ENCODE measurements around the gene RNF224.

Gene RNF224

DNA sequence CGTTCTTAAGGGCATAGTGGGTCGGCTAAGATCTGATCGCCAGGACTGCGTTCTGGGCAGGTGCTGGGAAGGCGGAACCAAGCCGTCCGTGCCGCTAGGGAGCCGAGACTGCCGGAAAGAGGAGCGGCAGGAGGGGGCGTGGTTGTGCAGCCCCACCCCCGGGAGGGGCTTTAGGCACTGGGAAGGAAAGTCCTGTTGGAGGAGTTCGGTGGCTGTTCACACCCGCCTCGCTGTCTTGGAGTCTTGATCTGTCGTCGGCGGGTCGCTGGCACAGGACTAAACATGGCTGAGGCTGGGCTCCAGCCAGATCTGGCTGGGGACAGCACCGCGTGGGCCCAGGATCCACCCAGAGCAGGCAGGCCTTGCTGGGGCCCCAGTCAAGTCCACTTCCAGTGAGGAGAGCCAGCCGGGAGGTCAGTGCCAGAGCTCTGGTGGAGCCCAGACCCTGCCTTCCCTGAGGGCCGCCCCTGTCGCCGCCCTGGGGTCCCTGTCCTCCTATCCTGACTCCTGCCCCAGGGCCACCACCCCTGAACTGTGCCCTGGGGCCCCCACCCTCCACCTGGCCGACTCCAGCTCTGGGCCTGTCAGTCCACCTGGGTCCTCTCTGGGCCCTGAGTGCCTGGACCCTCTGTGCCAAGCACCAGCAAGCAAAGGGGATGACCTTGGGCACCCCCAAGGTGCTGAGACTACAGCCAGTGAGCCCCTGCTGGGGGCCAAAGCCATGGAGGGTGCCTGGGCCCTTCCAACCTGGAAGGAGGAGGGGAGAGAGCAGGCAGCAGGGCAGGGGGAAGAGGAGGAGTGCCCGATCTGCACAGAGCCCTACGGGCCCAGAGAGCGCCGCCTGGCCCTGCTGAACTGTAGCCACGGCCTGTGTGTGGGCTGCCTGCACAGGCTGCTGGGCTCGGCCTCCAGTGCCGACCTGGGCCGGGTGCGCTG lies 9.8 kb upstream of the RNF224 start:
- Mint-ChIP-seq H3K27ac (no peak overlapping the region), H3K4me3 (no peak overlapping the region), H3K36me3 (peaks cover 23% of the 10 kb centered on the region)

DNA sequence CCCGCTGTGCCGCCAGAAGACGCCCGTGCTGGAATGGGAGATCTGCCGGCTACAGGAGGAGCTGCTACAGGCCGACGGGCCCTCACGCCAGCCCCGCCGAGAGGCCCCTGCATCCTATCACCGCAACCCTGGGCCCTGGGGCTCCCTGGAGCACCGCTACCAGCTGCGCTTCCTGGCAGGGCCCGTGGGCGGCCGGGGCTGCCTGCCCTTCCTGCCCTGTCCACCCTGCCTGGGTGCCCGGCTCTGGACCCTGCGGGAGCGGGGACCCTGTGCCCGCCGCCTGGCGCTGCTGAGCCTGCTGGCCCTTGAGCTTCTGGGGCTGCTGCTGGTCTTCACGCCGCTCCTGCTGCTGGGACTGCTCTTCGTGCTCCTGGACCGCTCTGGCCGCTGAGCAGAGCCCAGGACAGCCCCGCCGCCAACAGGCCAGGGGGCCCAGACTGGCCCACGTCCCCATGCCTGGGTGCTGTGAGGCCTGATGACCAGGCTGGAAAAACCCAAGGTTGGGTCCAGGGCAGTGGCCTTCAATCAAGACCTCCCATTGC lies 9.0 kb upstream of the RNF224 start:
- Mint-ChIP-seq H3K4me3 (no peak overlapping the region), H3K9me3 (no peaks in the 10 kb centered on the region)

More for the DNA sequence above, 9.8 kb upstream of the RNF224 start:
- Mint-ChIP-seq H3K27me3 (no peaks in the 10 kb centered on the region), H3K9me3 (no peaks in the 10 kb centered on the region), H3K4me1 (no peaks in the 10 kb centered on the region)
- no peak for ATAC-seq

DNA sequence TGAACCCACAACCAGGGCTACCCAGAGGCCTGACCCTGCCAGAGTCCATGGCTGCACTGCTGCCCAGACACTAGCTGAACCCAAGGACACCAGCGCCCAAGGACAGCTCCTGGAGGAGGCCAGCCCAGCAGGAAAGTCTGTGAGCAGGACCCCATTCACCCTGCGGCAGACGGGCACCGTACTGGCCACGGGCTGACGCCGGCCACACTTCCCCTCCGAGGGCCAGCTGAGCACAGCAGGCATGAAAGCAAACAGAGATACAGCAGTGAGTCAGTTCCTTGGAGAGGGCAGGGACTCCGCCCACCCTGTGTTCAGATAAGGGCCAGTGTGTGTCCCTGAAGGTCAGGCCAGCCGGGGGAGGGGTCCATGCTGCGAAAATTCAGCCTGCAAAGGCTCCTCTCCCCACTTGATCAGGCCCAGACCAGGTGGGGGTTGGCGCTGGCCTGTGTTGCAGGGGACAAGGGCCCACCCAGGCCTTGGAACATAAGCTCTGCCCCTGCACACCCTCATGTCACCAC lies 8.5 kb upstream of the RNF224 start:
- peaks cover 23% of the 10 kb centered on the region for H3K36me3 Mint-ChIP-seq
- ATAC-seq: no peak
- no peak overlapping the region for H3K27ac Mint-ChIP-seq
- no peak overlapping the region for H3K4me3 Mint-ChIP-seq
- H3K27me3 Mint-ChIP-seq: no peaks in the 10 kb centered on the region
- no peaks in the 10 kb centered on the region for H3K9me3 Mint-ChIP-seq
- H3K4me1 Mint-ChIP-seq: peaks cover 8% of the 10 kb centered on the region

More for the DNA sequence above, 9.0 kb upstream of the RNF224 start:
- Mint-ChIP-seq H3K27me3 (no peaks in the 10 kb centered on the region), H3K4me1 (peaks cover 7% of the 10 kb centered on the region), H3K36me3 (peaks cover 23% of the 10 kb centered on the region), H3K27ac (no peak overlapping the region)
- ATAC-seq: no peak

- no peaks in the 10 kb centered on the region for H3K9me3 Mint-ChIP-seq
- ATAC-seq: no peak
- H3K27ac Mint-ChIP-seq: no peak overlapping the region
- H3K36me3 Mint-ChIP-seq: peaks cover 18% of the 10 kb centered on the region
- H3K27me3 Mint-ChIP-seq: no peaks in the 10 kb centered on the region
- peaks cover 13% of the 10 kb centered on the region for H3K4me1 Mint-ChIP-seq
- peak overlapping the region; percentile 18 for H3K4me3 Mint-ChIP-seq
These were observed 7.5 kb upstream of the RNF224 start for GRCh38 chr9:137219757-137220316.

DNA sequence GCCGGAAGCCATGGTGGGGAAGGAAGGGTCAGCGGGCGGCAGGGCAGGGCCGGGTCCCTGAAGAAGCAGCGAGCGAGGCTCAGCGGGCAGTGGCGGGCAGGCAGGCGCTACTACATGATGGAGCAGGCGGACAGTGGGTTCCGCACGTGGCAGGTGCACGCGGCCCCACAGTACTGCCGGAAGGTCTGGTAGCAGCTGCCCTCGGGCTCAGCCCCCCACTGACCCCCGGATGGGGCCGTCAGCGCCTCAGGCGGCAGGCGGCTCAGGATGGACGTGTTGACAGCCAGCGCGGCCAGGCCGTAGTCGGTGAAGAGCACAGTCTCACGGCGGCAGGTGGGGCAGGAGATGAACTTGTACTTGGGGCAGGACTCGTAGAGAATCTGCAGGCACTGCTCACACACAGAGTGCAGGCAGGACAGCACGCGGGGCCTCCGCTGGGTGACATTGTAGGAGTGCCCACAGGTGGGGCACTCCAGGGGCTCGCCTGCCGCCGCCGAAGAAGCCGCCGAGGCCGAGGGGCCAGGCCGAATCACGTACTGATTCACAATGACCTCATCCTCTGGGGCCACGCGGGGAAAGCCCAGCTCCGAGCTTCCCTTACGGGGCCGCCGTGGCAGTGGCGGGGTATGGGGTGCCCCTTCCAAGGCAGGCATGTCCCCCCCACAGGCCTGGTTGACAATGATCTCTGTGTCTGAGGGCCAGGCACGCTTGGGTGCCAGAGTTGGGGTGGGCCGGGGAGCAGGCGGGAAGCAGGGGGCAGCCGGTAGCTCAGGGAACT lies 6.8 kb upstream of the RNF224 start:
- H3K9me3 Mint-ChIP-seq: no peaks in the 10 kb centered on the region
- no peak overlapping the region for H3K27ac Mint-ChIP-seq
- H3K27me3 Mint-ChIP-seq: no peaks in the 10 kb centered on the region
- peaks cover 13% of the 10 kb centered on the region for H3K36me3 Mint-ChIP-seq
- peak overlapping the region; percentile 55 for H3K4me3 Mint-ChIP-seq
- no peak for ATAC-seq
- H3K4me1 Mint-ChIP-seq: peaks cover 13% of the 10 kb centered on the region

GRCh38 chr9:137221095-137221505 lies 6.2 kb upstream of the RNF224 start:
- H3K9me3 Mint-ChIP-seq: no peaks in the 10 kb centered on the region
- no peak for ATAC-seq
- H3K36me3 Mint-ChIP-seq: peaks cover 10% of the 10 kb centered on the region
- no peak overlapping the region for H3K27ac Mint-ChIP-seq
- H3K4me1 Mint-ChIP-seq: peaks cover 13% of the 10 kb centered on the region
- H3K4me3 Mint-ChIP-seq: peak overlapping the region; percentile 55
- no peaks in the 10 kb centered on the region for H3K27me3 Mint-ChIP-seq

- Mint-ChIP-seq H3K36me3 (peaks cover 7% of the 10 kb centered on the region), H3K27ac (no peak overlapping the region), H3K4me1 (peaks cover 13% of the 10 kb centered on the region), H3K4me3 (no peak overlapping the region), H3K9me3 (no peaks in the 10 kb centered on the region), H3K27me3 (no peaks in the 10 kb centered on the region)
- ATAC-seq: no peak
These were observed 5.7 kb upstream of the RNF224 start for GRCh38 chr9:137221506-137222111.

- no peaks in the 10 kb centered on the region for H3K9me3 Mint-ChIP-seq
- no peaks in the 10 kb centered on the region for H3K36me3 Mint-ChIP-seq
- H3K27ac Mint-ChIP-seq: peak within 1 kb of the TSS; percentile 69
- peak within 1 kb of the TSS; percentile 83 for H3K4me3 Mint-ChIP-seq
- peak; percentile 1 for ATAC-seq
- H3K27me3 Mint-ChIP-seq: peaks cover 3% of the 10 kb centered on the region
- H3K4me1 Mint-ChIP-seq: peaks cover 15% of the 10 kb centered on the region
These were observed 4.9 kb upstream of the RNF224 start, which contains the start of gene RNF208 for GRCh38 chr9:137222190-137223077. RNF208 (minus strand) TSS chr9:137222240; CDS start chr9:137221212, 1,028 bp downstream.

DNA sequence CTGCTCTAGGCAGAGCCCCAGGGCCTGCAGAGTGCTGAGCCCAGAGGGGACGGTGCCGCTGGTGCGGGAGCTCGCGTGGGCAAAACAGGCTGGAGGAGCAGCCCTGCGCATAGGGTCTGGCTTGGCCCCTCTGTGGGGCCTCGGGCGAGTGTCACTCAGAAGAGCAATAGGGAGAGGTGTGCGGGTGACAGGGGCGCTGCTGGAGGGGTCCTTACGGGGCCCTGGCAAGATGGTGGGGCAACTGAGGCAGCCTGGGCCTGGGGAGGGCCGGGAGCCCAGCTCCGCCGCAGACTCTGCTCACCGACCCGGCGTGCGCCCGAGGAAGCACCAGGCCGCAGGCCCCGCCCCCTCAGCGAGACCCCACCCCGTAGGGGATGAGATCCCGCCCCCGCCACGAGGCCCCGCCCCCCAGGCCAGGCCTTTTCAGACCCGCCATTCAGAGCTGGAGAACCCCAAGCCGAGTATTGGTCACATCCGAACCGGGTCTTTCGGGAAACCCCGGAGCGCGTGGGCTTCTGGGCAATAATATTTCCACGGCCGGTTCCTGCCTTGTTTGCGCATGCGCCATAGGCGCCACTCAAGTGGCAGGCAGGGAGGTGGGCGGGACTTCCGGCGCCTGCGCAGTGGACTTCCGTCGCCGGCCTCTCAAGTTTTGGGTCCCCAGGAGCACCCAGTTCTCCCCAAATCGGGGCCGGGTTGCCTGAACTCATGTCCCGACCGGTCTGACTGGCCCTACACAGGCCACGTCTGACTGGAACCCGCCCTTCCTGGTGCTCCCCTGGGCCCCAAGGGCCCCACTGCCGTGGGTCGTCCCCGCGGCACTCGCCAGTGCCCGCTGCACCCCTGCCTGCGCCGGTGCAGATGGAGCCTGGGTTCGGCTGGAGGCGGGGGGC lies 4.0 kb upstream of the RNF224 start:
- H3K4me3 Mint-ChIP-seq: peak overlapping the region; percentile 83
- peaks cover 20% of the 10 kb centered on the region for H3K4me1 Mint-ChIP-seq
- H3K36me3 Mint-ChIP-seq: no peaks in the 10 kb centered on the region
- H3K27me3 Mint-ChIP-seq: peaks cover 9% of the 10 kb centered on the region
- H3K27ac Mint-ChIP-seq: peak overlapping the region; percentile 69
- ATAC-seq: peak; percentile 88
- H3K9me3 Mint-ChIP-seq: no peaks in the 10 kb centered on the region

GRCh38 chr9:137224830-137225694 lies 2.2 kb upstream of the RNF224 start, which contains the start of gene CYSRT1:
CYSRT1 (plus strand) TSS chr9:137225174; CDS start chr9:137225622, 448 bp downstream.
- no peak for ATAC-seq
- no peaks in the 10 kb centered on the region for H3K9me3 Mint-ChIP-seq
- H3K27me3 Mint-ChIP-seq: peaks cover 9% of the 10 kb centered on the region
- peak within 1 kb of the TSS; percentile 83 for H3K4me3 Mint-ChIP-seq
- peak within 1 kb of the TSS; percentile 69 for H3K27ac Mint-ChIP-seq
- H3K36me3 Mint-ChIP-seq: no peaks in the 10 kb centered on the region
- peaks cover 20% of the 10 kb centered on the region for H3K4me1 Mint-ChIP-seq

DNA sequence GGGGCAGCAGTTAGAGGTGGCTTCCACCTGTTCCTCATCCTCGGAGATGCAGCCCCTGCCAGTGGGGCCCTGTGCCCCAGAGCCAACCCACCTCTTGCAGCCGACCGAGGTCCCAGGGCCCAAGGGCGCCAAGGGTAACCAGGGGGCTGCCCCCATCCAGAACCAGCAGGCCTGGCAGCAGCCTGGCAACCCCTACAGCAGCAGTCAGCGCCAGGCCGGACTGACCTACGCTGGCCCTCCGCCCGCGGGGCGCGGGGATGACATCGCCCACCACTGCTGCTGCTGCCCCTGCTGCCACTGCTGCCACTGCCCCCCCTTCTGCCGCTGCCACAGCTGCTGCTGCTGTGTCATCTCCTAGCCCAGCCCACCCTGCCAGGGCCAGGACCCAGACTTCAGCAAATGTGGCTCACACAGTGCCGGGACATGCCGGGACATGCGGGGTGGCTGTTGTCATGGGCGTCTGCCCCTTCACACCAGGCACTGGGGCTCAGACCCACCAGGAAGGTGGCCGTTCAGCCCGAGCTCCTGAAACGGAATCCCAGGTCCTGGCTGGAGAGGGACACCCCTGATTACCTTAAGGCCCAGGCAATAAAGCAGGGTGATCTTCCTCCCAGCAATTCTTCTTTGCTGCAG lies 1.5 kb upstream of the RNF224 start:
- H3K9me3 Mint-ChIP-seq: no peaks in the 10 kb centered on the region
- ATAC-seq: no peak
- peak overlapping the region; percentile 14 for H3K27ac Mint-ChIP-seq
- no peaks in the 10 kb centered on the region for H3K36me3 Mint-ChIP-seq
- peaks cover 20% of the 10 kb centered on the region for H3K4me1 Mint-ChIP-seq
- H3K4me3 Mint-ChIP-seq: no peak overlapping the region
- H3K27me3 Mint-ChIP-seq: peaks cover 17% of the 10 kb centered on the region
